Spleen (tissue), 7 donors: Measurements from ENCODE around the gene UBA52.
"Not testable (repeated sequence)": the region's sequence is repeated elsewhere in the genome, so short reads cannot be mapped to it uniquely, and the experiment has no call there.

Experiments
- CTCF ChIP-seq, 11 experiments: fragments of 200-600 bp in 7 of 11; fragments of 450-650 bp in 4 of 11; sonication (generic) in 4 of 11; IDR thresholded peaks in 8 of 11; conservative IDR thresholded peaks in 3 of 11; 1 replicate in 7 of 11; 2 replicates in 4 of 11; pipeline versions ENCODE4 v1.4.0 to v1.8.0; 2016 to 2021; ENCODE audit warnings: antibody characterized with exemption in 11 of 11, inconsistent platforms in 4 of 11, mild to moderate bottlenecking in 1 of 11
- POLR2A ChIP-seq, 3 donors: fragments of 450-650 bp; IDR thresholded peaks; one replicate each; pipeline ENCODE4 v1.5.1; 2017; ENCODE audit warnings: antibody characterized with exemption in 3 of 3, mild to moderate bottlenecking in 1 of 3
- donor health status: DM: no; HTN: no; CAD: no; lungs with moderate emphysema.
- donor health status: DM: no; HTN: no; CAD: no.
- donor health status: DM: no; HTN: no; CAD: no.

- TF ChIP-seq POLR2A (IDR thresholded peaks at IDR 0.05); CTCF (IDR thresholded peaks at IDR 0.05 in 8 of 11, conservative IDR thresholded peaks at IDR 0.05 in 3 of 11): not testable (repeated sequence)
Observed at GRCh38 chr19:18540200-18540599, 31.5 kb upstream of the UBA52 start.
